SJCRH30 (cell line): ENCODE data around the gene WASHC2C. TPM values are rescaled to one million over a fixed set of nuclear protein-coding genes. Genes with fewer than 3 reads are reported as not detected.
"Not testable (repeated sequence)": the region's sequence is repeated elsewhere in the genome, so short reads cannot be mapped to it uniquely, and the experiment has no call there.

Source experiments
- DNase-seq, 2 experiments: peaks; one replicate each; pipeline ENCODE4 v3.0.0-alpha.2; 2015 to 2020
- H3K27ac ChIP-seq: fragments of 250-450 bp; sonication (Bioruptor Pico); 2 replicates; pipeline ENCODE4 v1.5.1; 2020; ENCODE audit warnings: mild to moderate bottlenecking, moderate library complexity
- H3K27me3 ChIP-seq: fragments of 250-450 bp; sonication (Bioruptor Pico); 2 replicates; pipeline ENCODE4 v1.5.1; 2020; ENCODE audit warnings: mild to moderate bottlenecking, moderate library complexity
- H3K36me3 ChIP-seq: fragments of 250-450 bp; sonication (Bioruptor Pico); 2 replicates; pipeline ENCODE4 v1.5.1; 2020; ENCODE audit warnings: mild to moderate bottlenecking, moderate library complexity
- H3K4me1 ChIP-seq: fragments of 250-450 bp; sonication (Bioruptor Pico); 2 replicates; pipeline ENCODE4 v1.5.1; 2020; ENCODE audit warnings: mild to moderate bottlenecking, moderate library complexity
- H3K4me3 ChIP-seq: fragments of 250-450 bp; sonication (Bioruptor Pico); 2 replicates; pipeline ENCODE4 v1.5.1; 2020; ENCODE audit warnings: mild to moderate bottlenecking, moderate library complexity
- H3K9me3 ChIP-seq: fragments of 250-450 bp; sonication (Bioruptor Pico); replicated peaks from 2 replicates; pipeline ENCODE4 v1.5.1; 2020; ENCODE audit warnings: mild to moderate bottlenecking, moderate library complexity
- total RNA-seq: library from RNA; depleted of rRNA; stranded (reverse); fragments of >200 nt; shearing (Covaris generic); gene quantifications from 2 replicates; pipeline ENCODE4 v1.2.3, GENCODE V29; 2014; rRNA removed

The WASHC2C gene
- total RNA-seq: 11.9 and 14.3 TPM in 2 replicates

GRCh38 chr10:45726703-45727420, at the start of gene WASHC2C:
Gene WASHC2C (plus strand): TSS chr10:45727266. CDS start chr10:45727318, 52 bp downstream.
- H3K4me1 ChIP-seq, H3K27me3 ChIP-seq, H3K9me3 ChIP-seq, H3K36me3 ChIP-seq, H3K27ac ChIP-seq: not testable (repeated sequence)
- H3K4me3 ChIP-seq: peak within 1 kb of the TSS; percentile 76
- peak; percentile 81 to 91 for DNase-seq

- not testable (repeated sequence) for H3K27ac ChIP-seq, H3K36me3 ChIP-seq, H3K9me3 ChIP-seq, DNase-seq, H3K4me1 ChIP-seq, H3K27me3 ChIP-seq, H3K4me3 ChIP-seq
These were observed 48.6 kb upstream of the WASHC2C start for GRCh38 chr10:45678467-45678866.

GRCh38 chr10:45710200-45710796, 16.8 kb upstream of the WASHC2C start:
- not testable (repeated sequence) for DNase-seq, H3K36me3 ChIP-seq, H3K27ac ChIP-seq, H3K9me3 ChIP-seq, H3K27me3 ChIP-seq, H3K4me1 ChIP-seq, H3K4me3 ChIP-seq

GRCh38 chr10:45711223-45711622, 15.8 kb upstream of the WASHC2C start:
- not testable (repeated sequence) for H3K4me1 ChIP-seq, H3K27ac ChIP-seq, H3K9me3 ChIP-seq, H3K36me3 ChIP-seq, H3K4me3 ChIP-seq, DNase-seq, H3K27me3 ChIP-seq

GRCh38 chr10:45717053-45717452, 10.0 kb upstream of the WASHC2C start:
- H3K36me3 ChIP-seq, DNase-seq: not testable (repeated sequence)

GRCh38 chr10:45717642-45718041, 9.4 kb upstream of the WASHC2C start:
- DNase-seq, H3K27me3 ChIP-seq, H3K36me3 ChIP-seq, H3K4me3 ChIP-seq, H3K4me1 ChIP-seq, H3K9me3 ChIP-seq, H3K27ac ChIP-seq: not testable (repeated sequence)

More at GRCh38 chr10:45717053-45717452, 10.0 kb upstream of the WASHC2C start:
- H3K27me3 ChIP-seq, H3K4me3 ChIP-seq, H3K27ac ChIP-seq, H3K9me3 ChIP-seq, H3K4me1 ChIP-seq: not testable (repeated sequence)

- not testable (repeated sequence) for H3K9me3 ChIP-seq, H3K36me3 ChIP-seq, H3K27me3 ChIP-seq, H3K27ac ChIP-seq, H3K4me1 ChIP-seq, DNase-seq, H3K4me3 ChIP-seq
These were observed 5.6 kb upstream of the WASHC2C start for GRCh38 chr10:45721503-45721902.

GRCh38 chr10:45723851-45724250, 3.2 kb upstream of the WASHC2C start:
- not testable (repeated sequence) for H3K4me3 ChIP-seq, H3K9me3 ChIP-seq, DNase-seq, H3K4me1 ChIP-seq, H3K27ac ChIP-seq, H3K36me3 ChIP-seq, H3K27me3 ChIP-seq

GRCh38 chr10:45727421-45727965, 427 bp downstream of the WASHC2C start:
- not testable (repeated sequence) for H3K36me3 ChIP-seq, H3K9me3 ChIP-seq, DNase-seq, H3K27me3 ChIP-seq, H3K27ac ChIP-seq, H3K4me1 ChIP-seq
- H3K4me3 ChIP-seq: peak overlapping the region; percentile 76

GRCh38 chr10:45734449-45734848, 7.4 kb downstream of the WASHC2C start:
- not testable (repeated sequence) for H3K27me3 ChIP-seq, DNase-seq, H3K27ac ChIP-seq, H3K4me1 ChIP-seq, H3K36me3 ChIP-seq, H3K4me3 ChIP-seq, H3K9me3 ChIP-seq

- not testable (repeated sequence) for H3K36me3 ChIP-seq, H3K4me3 ChIP-seq, H3K27ac ChIP-seq, H3K27me3 ChIP-seq, H3K4me1 ChIP-seq, H3K9me3 ChIP-seq, DNase-seq
These were observed 7.8 kb downstream of the WASHC2C start for GRCh38 chr10:45734867-45735266.

- not testable (repeated sequence) for H3K27ac ChIP-seq, H3K27me3 ChIP-seq, H3K4me3 ChIP-seq, DNase-seq, H3K4me1 ChIP-seq, H3K9me3 ChIP-seq, H3K36me3 ChIP-seq
These were observed 14.5 kb downstream of the WASHC2C start for GRCh38 chr10:45741559-45741958.

GRCh38 chr10:45742014-45742413, 14.9 kb downstream of the WASHC2C start:
- not testable (repeated sequence) for H3K9me3 ChIP-seq, H3K27me3 ChIP-seq, H3K27ac ChIP-seq, H3K36me3 ChIP-seq, H3K4me3 ChIP-seq, DNase-seq, H3K4me1 ChIP-seq

GRCh38 chr10:45751141-45751540, 24.1 kb downstream of the WASHC2C start:
- not testable (repeated sequence) for H3K27ac ChIP-seq, H3K36me3 ChIP-seq, H3K27me3 ChIP-seq, H3K9me3 ChIP-seq, DNase-seq, H3K4me1 ChIP-seq, H3K4me3 ChIP-seq

GRCh38 chr10:45752210-45752609, 25.1 kb downstream of the WASHC2C start:
- not testable (repeated sequence) for H3K9me3 ChIP-seq, H3K27ac ChIP-seq, H3K36me3 ChIP-seq, H3K4me1 ChIP-seq, H3K27me3 ChIP-seq, DNase-seq, H3K4me3 ChIP-seq

- H3K27me3 ChIP-seq, H3K27ac ChIP-seq, H3K4me3 ChIP-seq, H3K36me3 ChIP-seq, DNase-seq, H3K4me1 ChIP-seq, H3K9me3 ChIP-seq: not testable (repeated sequence)
These were observed 27.0 kb downstream of the WASHC2C start for GRCh38 chr10:45753979-45754495.
